DOHH2 (cell line): ENCODE measurements around the gene SH2D2A.

ENCODE experiments used
- H3F3A ChIP-seq: fragments of 200-600 bp; sonication (generic), shearing (Covaris generic); 2 replicates; pipeline ENCODE4 v1.6.0; 2016; ENCODE audit warnings: antibody characterized with exemption, mild to moderate bottlenecking; ENCODE audit not compliant: control insufficient read depth, insufficient read depth
- H3K27ac ChIP-seq: fragments of 200-600 bp; sonication (generic); 2 replicates; pipeline ENCODE4 v1.5.1; 2014; ENCODE audit warnings: low read depth, mild to moderate bottlenecking, low read length, moderate library complexity
- H3K27me3 ChIP-seq: fragments of 200-600 bp; sonication (generic); 2 replicates; pipeline ENCODE4 v1.6.1; 2014; ENCODE audit warnings: mild to moderate bottlenecking, low read length, mixed read lengths; ENCODE audit not compliant: control insufficient read depth
- H3K36me3 ChIP-seq: fragments of 200-600 bp; sonication (generic); 2 replicates; pipeline ENCODE4 v1.6.1; 2014; ENCODE audit warnings: mild to moderate bottlenecking, low read length, moderate library complexity, mixed read lengths; ENCODE audit not compliant: control insufficient read depth
- H3K4me1 ChIP-seq: fragments of 200-600 bp; sonication (generic); 2 replicates; pipeline ENCODE4 v1.6.1; 2014; ENCODE audit warnings: mild to moderate bottlenecking, low read length, mixed read lengths; ENCODE audit not compliant: control insufficient read depth
- H3K4me2 ChIP-seq: fragments of 200-600 bp; sonication (generic); 2 replicates; pipeline ENCODE4 v1.6.0; 2014; ENCODE audit warnings: mild to moderate bottlenecking, low read length, moderate library complexity
- H3K4me3 ChIP-seq: fragments of 200-600 bp; sonication (generic); 2 replicates; pipeline ENCODE4 v1.5.1; 2014; ENCODE audit warnings: mild to moderate bottlenecking, low read length, mixed read lengths
- H3K79me2 ChIP-seq: fragments of 200-600 bp; sonication (generic); 2 replicates; pipeline ENCODE4 v1.6.1; 2014; ENCODE audit warnings: mild to moderate bottlenecking, low read length, mixed read lengths; ENCODE audit not compliant: control insufficient read depth
- H3K9me2 ChIP-seq: fragments of 200-600 bp; sonication (generic); replicated peaks from 2 replicates; pipeline ENCODE4 v1.6.1; 2014; ENCODE audit warnings: mild to moderate bottlenecking, low read length, mixed read lengths; ENCODE audit not compliant: control insufficient read depth
- H3K9me3 ChIP-seq: fragments of 200-600 bp; sonication (generic); 2 replicates; pipeline ENCODE4 v1.6.1; 2014; ENCODE audit warnings: antibody characterized with exemption, low read length, mixed read lengths; ENCODE audit not compliant: control insufficient read depth, insufficient read depth
- H4K20me1 ChIP-seq: fragments of 200-600 bp; sonication (generic); 2 replicates; pipeline ENCODE4 v1.6.0; 2014; ENCODE audit warnings: low read depth, mild to moderate bottlenecking, antibody characterized with exemption, low read length, moderate library complexity; ENCODE audit not compliant: control insufficient read depth, insufficient read depth
- EZH2phosphoT487 ChIP-seq: fragments of 200-600 bp; sonication (generic); IDR thresholded peaks from 2 replicates; pipeline ENCODE4 v1.6.1; 2017; ENCODE audit warnings: borderline replicate concordance, mild to moderate bottlenecking, antibody characterized with exemption, low read length, moderate library complexity, mixed read lengths
- TF ChIP-seq, protein P1 (sequence below): fragments of 200-600 bp; sonication (generic); IDR thresholded peaks from one replicate; pipeline ENCODE4 v1.5.1; 2014; ENCODE audit warnings: antibody characterized with exemption, mild to moderate bottlenecking, low read depth, low read length; ENCODE audit not compliant: poor library complexity, severe bottlenecking

SH2D2A gene

DNA sequence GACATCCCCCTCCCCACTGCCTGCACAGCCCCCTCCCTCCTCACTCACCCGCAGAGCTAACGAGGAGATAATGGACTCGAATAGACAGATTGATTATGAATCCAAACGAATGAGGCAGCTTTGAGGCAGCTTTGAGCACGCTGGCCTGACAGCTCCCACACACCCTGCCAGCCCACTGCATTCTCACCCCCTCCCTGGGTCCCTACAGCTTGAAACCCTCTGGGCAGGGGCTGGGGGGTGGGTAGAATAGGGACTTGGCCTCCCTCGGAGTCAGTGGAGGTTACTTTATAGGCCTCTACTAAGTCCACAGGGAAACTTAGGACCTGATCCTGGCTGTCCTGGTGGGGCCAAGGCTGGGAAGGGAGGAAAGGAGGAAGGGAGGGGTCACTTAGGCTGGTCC is 45.9 kb upstream of the SH2D2A start:
- H3K27ac ChIP-seq: no peak overlapping the region
- TF ChIP-seq EZH2phosphoT487: no peak
- TF ChIP-seq, protein P1, sequence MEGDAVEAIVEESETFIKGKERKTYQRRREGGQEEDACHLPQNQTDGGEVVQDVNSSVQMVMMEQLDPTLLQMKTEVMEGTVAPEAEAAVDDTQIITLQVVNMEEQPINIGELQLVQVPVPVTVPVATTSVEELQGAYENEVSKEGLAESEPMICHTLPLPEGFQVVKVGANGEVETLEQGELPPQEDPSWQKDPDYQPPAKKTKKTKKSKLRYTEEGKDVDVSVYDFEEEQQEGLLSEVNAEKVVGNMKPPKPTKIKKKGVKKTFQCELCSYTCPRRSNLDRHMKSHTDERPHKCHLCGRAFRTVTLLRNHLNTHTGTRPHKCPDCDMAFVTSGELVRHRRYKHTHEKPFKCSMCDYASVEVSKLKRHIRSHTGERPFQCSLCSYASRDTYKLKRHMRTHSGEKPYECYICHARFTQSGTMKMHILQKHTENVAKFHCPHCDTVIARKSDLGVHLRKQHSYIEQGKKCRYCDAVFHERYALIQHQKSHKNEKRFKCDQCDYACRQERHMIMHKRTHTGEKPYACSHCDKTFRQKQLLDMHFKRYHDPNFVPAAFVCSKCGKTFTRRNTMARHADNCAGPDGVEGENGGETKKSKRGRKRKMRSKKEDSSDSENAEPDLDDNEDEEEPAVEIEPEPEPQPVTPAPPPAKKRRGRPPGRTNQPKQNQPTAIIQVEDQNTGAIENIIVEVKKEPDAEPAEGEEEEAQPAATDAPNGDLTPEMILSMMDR: no peak
- H3K27me3 ChIP-seq: peaks cover 63% of the 10 kb centered on the region
- H3F3A ChIP-seq: no peaks in the 10 kb centered on the region
- H3K9me2 ChIP-seq: no peaks in the 10 kb centered on the region
- peaks cover 10% of the 10 kb centered on the region for H3K4me1 ChIP-seq
- H3K4me3 ChIP-seq: no peak overlapping the region
- H3K79me2 ChIP-seq: no peaks in the 10 kb centered on the region
- 0 out of 2 replicates have a peak, but pooled peaks cover 3% of the 10 kb centered on the region for H4K20me1 ChIP-seq
- no peaks in the 10 kb centered on the region for H3K36me3 ChIP-seq
- H3K9me3 ChIP-seq: no peaks in the 10 kb centered on the region
- no peak overlapping the region for H3K4me2 ChIP-seq

DNA sequence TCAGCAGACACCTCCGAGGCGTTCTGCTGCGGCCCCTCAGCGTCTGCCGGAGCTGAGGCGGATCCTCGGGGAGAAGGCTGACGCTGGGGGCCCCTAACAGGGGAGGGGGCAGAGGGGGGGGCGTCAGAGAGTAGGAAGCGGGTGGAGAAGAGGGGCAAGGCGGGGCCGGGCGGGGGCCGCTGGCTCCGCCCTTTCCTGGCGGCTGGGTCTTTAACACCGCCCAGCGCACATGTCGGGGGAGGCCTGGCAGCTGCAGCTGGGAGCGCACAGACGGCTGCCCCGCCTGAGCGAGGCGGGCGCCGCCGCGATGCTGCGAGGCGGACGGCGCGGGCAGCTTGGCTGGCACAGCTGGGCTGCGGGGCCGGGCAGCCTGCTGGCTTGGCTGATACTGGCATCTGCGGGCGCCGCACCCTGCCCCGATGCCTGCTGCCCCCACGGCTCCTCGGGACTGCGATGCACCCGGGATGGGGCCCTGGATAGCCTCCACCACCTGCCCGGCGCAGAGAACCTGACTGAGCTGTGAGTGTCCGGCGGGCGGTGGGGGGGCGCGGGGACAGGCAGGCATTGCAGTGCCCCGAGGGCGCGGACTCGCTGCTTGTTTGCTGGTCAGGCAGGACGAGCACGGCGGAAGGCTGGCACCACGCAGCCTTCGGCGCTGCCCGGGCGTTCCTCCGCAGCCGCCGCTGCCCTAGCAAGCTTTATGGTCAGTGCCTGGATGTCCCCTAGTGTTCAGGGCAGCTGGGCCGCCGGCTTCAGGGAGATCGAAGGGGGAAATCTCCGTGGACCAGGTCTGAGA is 44.2 kb upstream of the SH2D2A start, which contains the start of gene NTRK1:
Gene NTRK1, plus strand, starts transcription at position 238 of the 796 bp plus-strand sequence. Its CDS starts 70 bp downstream, at position 308.
- Histone ChIP-seq H4K20me1 (0 out of 2 replicates have a peak, but pooled peaks cover 3% of the 10 kb centered on the region), H3K79me2 (no peaks in the 10 kb centered on the region), H3K9me2 (no peaks in the 10 kb centered on the region), H3K36me3 (no peaks in the 10 kb centered on the region), H3K9me3 (no peaks in the 10 kb centered on the region), H3K4me3 (peak within 1 kb of the TSS; percentile 54), H3F3A (no peaks in the 10 kb centered on the region), H3K4me2 (peak within 1 kb of the TSS; percentile 57), H3K27ac (no peak within 1 kb of the TSS), H3K4me1 (peaks cover 10% of the 10 kb centered on the region), H3K27me3 (peaks cover 78% of the 10 kb centered on the region)
- TF ChIP-seq EZH2phosphoT487: no peak
- TF ChIP-seq, protein P1: no peak

DNA sequence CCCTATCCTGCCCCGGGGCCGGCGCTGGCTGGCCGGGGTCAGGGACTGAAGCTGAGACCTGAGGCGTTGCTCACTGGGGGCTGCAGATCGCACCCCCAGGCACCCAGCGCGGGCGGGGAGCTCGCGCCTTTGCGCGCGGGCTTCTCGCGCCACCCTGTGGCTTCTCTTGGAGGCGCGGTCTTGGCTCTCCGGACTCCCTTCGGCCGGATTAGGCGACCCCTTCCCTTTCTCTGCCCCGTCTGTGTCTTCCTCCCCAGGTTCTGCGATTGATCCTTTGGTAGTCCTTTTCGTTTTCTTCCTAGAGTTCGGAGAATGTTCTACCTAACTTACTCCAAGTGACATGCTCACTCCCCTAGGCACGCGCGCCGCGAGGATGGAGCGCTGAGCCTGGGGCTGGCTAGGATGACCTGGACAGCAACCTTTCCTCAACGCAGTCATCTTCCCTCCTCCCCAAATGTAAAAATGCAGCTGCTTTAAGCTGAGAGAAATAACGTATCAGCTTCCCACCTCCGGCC is 43.5 kb upstream of the SH2D2A start:
- Histone ChIP-seq H3F3A (no peaks in the 10 kb centered on the region), H3K79me2 (no peaks in the 10 kb centered on the region), H3K4me2 (peak overlapping the region; percentile 57), H3K9me3 (no peaks in the 10 kb centered on the region), H3K4me1 (peaks cover 10% of the 10 kb centered on the region), H4K20me1 (0 out of 2 replicates have a peak, but pooled peaks cover 3% of the 10 kb centered on the region), H3K27me3 (peaks cover 78% of the 10 kb centered on the region), H3K36me3 (no peaks in the 10 kb centered on the region), H3K4me3 (peak overlapping the region; percentile 54), H3K27ac (no peak overlapping the region), H3K9me2 (no peaks in the 10 kb centered on the region)
- TF ChIP-seq EZH2phosphoT487: no peak
- TF ChIP-seq, protein P1: peak; percentile 86
